Keratinocyte (primary cell): ENCODE measurements around the gene MOCS3.

Experiments used
- CTCF ChIP-seq, 3 experiments: IDR thresholded peaks in 1 of 3; conservative IDR thresholded peaks in 1 of 3; optimal IDR thresholded peaks in 1 of 3; 2 replicates in 2 of 3; 3 replicates in 1 of 3; pipeline versions ENCODE3 to v1.5.1; 2011; ENCODE audit warnings: low read length in 3 of 3, mild to moderate bottlenecking in 3 of 3, moderate library complexity in 2 of 3, control low read depth in 1 of 3, inconsistent platforms in 1 of 3; ENCODE audit not compliant: insufficient read depth in 2 of 3; ENCODE audit errors: extremely low read depth in 1 of 3
- EZH2 ChIP-seq: IDR thresholded peaks from one replicate; pipeline ENCODE4 v1.6.1; 2012; ENCODE audit warnings: inconsistent platforms, mild to moderate bottlenecking, low read length, moderate library complexity

GRCh38 chr20:51005214-51005613 lies 46.6 kb downstream of the MOCS3 start:
- TF ChIP-seq CTCF (optimal IDR thresholded peaks at IDR 0.05 in 1 of 3, IDR thresholded peaks at IDR 0.05 in 1 of 3, conservative IDR thresholded peaks at IDR 0.05 in 1 of 3; ENCODE audit: extremely low read depth in 1 of 3, insufficient read depth in 2 of 3, low read length in 3 of 3) (no peak), EZH2 (no peak)
